CD4-positive, alpha-beta T cell (primary cell): ENCODE measurements around the gene EYA2. TPM values are rescaled to one million over a fixed set of nuclear protein-coding genes. Genes with fewer than 3 reads are reported as not detected.

ENCODE experiments used
- ATAC-seq: fragments of 200-7000 bp; cut with Tn5 transposase; one replicate; pipeline ENCODE4 v1.10.0; 2022; ENCODE audit warnings: mild to moderate bottlenecking; ENCODE audit not compliant: poor library complexity
- CTCF ChIA-PET: fragments of 350-600 bp; sonication (Branson Sonifier 250); formaldehyde crosslinking; loops from one replicate; lab custom pipeline; 2021; ENCODE audit warnings: antibody characterized with exemption, inconsistent platforms; lab: Charles Lee
- POLR2A ChIA-PET: fragments of 350-600 bp; sonication (Branson Sonifier 250); formaldehyde crosslinking; loops from one replicate; lab custom pipeline; 2021; ENCODE audit warnings: antibody characterized with exemption, inconsistent platforms; lab: Charles Lee
- DNase-seq, 14 experiments: peaks; one replicate each; pipeline ENCODE4 v3.0.0-alpha.2; 2013 to 2020; ENCODE audit warnings: mixed read lengths in 2 of 14
- H3K27ac ChIP-seq, 2 donors: one replicate each; pipeline versions ENCODE4 v1.5.1 to v1.7.0; 2013; ENCODE audit warnings: low read length in 2 of 2, low read depth in 1 of 2, mild to moderate bottlenecking in 1 of 2
- H3K27me3 ChIP-seq, 2 experiments: 1 replicate in 1 of 2; 2 replicates in 1 of 2; pipeline versions ENCODE4 v1.6.1 to v1.7.0; 2013; ENCODE audit warnings: low read length in 2 of 2, control low read depth in 1 of 2, mild to moderate bottlenecking in 1 of 2, moderate library complexity in 1 of 2; ENCODE audit not compliant: insufficient read depth in 2 of 2, control insufficient read depth in 1 of 2
- H3K36me3 ChIP-seq: one replicate; pipeline ENCODE4 v1.6.1; 2013; ENCODE audit warnings: low read length, control low read depth; ENCODE audit not compliant: insufficient read depth
- H3K4me1 ChIP-seq: one replicate; pipeline ENCODE4 v1.6.1; 2013; ENCODE audit warnings: low read length, control low read depth; ENCODE audit not compliant: insufficient read depth
- H3K4me3 ChIP-seq: one replicate; pipeline ENCODE4 v1.5.1; 2013; ENCODE audit warnings: mild to moderate bottlenecking, low read length, moderate library complexity
- H3K9me3 ChIP-seq, 2 experiments: 1 replicate in 1 of 2; 2 replicates in 1 of 2; pipeline versions ENCODE4 v1.6.1 to v1.7.0; 2013; ENCODE audit warnings: low read length in 2 of 2, mild to moderate bottlenecking in 2 of 2, control low read depth in 1 of 2, moderate library complexity in 1 of 2; ENCODE audit not compliant: control insufficient read depth in 1 of 2, insufficient read depth in 1 of 2
- H3K27ac Mint-ChIP-seq: one replicate; pipeline ENCODE4 v1.8.0; 2020; ENCODE audit warnings: mixed read lengths
- H3K27me3 Mint-ChIP-seq: one replicate; pipeline ENCODE4 v1.8.0; 2021; ENCODE audit warnings: mixed read lengths
- H3K36me3 Mint-ChIP-seq: one replicate; pipeline ENCODE4 v1.8.0; 2021; ENCODE audit warnings: low read depth, mixed read lengths
- H3K4me1 Mint-ChIP-seq: one replicate; pipeline ENCODE4 v1.8.0; 2021; ENCODE audit warnings: low read depth, mixed read lengths
- H3K4me3 Mint-ChIP-seq: one replicate; pipeline ENCODE4 v1.8.0; 2020; ENCODE audit warnings: mild to moderate bottlenecking, mixed read lengths
- H3K9me3 Mint-ChIP-seq: one replicate; pipeline ENCODE4 v1.8.0; 2020; ENCODE audit warnings: mixed read lengths
- CTCF ChIP-seq: fragments of 200-600 bp; IDR thresholded peaks from one replicate; pipeline ENCODE4 v1.8.0; 2022; ENCODE audit warnings: antibody characterized with exemption, mild to moderate bottlenecking
- intact Hi-C, 2 experiments: fragments of 100-400 bp; cut with DNase I in 1 of 2; cut with micrococcal nuclease in 1 of 2; formaldehyde crosslinking; loops; one replicate each; pipeline versions ENCODE4 v1.15.1 to v1.9.0; 2023 to 2025; cut with DNase I, micrococcal nuclease
- total RNA-seq, 174 experiments: library from RNA in 2 of 174; stranded (reverse) in 2 of 174; gene quantifications; one replicate each; pipeline ENCODE4 v1.2.3 and lab custom pipeline; 2021 to 2026

EYA2 gene
- total RNA-seq, 2 experiments from 2014 or later = not detected

- no peaks in the 10 kb centered on the region for H3K9me3 Mint-ChIP-seq
- no peak overlapping the region for H3K4me3 Mint-ChIP-seq
- peaks cover 12% of the 10 kb centered on the region for H3K27me3 Mint-ChIP-seq
- TF ChIP-seq CTCF = no peak
- POLR2A ChIA-PET = no interaction called here
- DNase-seq = no peak
- no peaks in the 10 kb centered on the region for H3K4me1 Mint-ChIP-seq
- peaks cover 0 to 5% of the 10 kb centered on the region in 2 experiments for H3K9me3 ChIP-seq
- H3K4me3 ChIP-seq = no peak overlapping the region
- H3K27ac Mint-ChIP-seq = no peak overlapping the region
- intact Hi-C loops = no loop called here
- no peaks in the 10 kb centered on the region for H3K36me3 ChIP-seq
- H3K27ac ChIP-seq = no peak overlapping the region
- ATAC-seq = no peak
- H3K4me1 ChIP-seq = no peaks in the 10 kb centered on the region
- CTCF ChIA-PET = no interaction called here
- no peaks in the 10 kb centered on the region for H3K36me3 Mint-ChIP-seq
- H3K27me3 ChIP-seq = peaks cover 0 to 5% of the 10 kb centered on the region in 2 experiments
Measured at GRCh38 chr20:46939031-46939965, 44.7 kb downstream of the EYA2 start.

DNA sequence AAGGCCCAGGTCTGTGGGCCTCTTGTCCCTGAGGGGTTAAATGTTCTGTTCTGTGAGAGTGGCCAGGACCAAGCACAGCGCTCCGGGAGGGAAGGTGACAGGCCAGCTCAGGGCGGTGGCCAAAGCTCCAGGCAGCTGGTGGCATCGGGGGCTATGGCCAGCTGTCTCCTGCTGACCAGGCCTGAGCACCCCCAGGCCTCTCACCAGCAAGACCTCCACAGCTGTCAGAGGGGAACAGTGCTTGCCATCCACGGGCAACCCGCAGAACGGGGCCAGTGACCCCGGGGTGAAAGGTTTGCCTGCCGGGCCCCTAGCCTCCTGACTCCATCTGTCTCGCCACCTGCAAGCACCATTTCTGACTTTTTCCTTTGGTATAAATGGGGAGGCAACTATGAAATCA is 46.0 kb downstream of the EYA2 start:
- no peaks in the 10 kb centered on the region for H3K36me3 ChIP-seq
- no peak overlapping the region for H3K4me3 ChIP-seq
- no peaks in the 10 kb centered on the region for H3K36me3 Mint-ChIP-seq
- H3K27ac Mint-ChIP-seq = no peak overlapping the region
- H3K4me1 Mint-ChIP-seq = no peaks in the 10 kb centered on the region
- intact Hi-C loops = no loop called here
- H3K9me3 Mint-ChIP-seq = no peaks in the 10 kb centered on the region
- H3K27me3 ChIP-seq = peaks cover 0 to 5% of the 10 kb centered on the region in 2 experiments
- peaks cover 0 to 5% of the 10 kb centered on the region in 2 experiments for H3K9me3 ChIP-seq
- no peak overlapping the region for H3K27ac ChIP-seq
- ChIA-PET CTCF (no interaction called here), POLR2A (no interaction called here)
- H3K4me1 ChIP-seq = no peaks in the 10 kb centered on the region
- H3K27me3 Mint-ChIP-seq = peaks cover 12% of the 10 kb centered on the region
- no peak for TF ChIP-seq CTCF
- H3K4me3 Mint-ChIP-seq = no peak overlapping the region
- no peak for DNase-seq
- no peak for ATAC-seq

- ChIA-PET CTCF (no interaction called here), POLR2A (no interaction called here)
- Mint-ChIP-seq H3K4me3 (no peak overlapping the region), H3K36me3 (no peaks in the 10 kb centered on the region), H3K27ac (no peak overlapping the region), H3K27me3 (peaks cover 12% of the 10 kb centered on the region), H3K4me1 (no peaks in the 10 kb centered on the region), H3K9me3 (no peaks in the 10 kb centered on the region)
- peaks cover 5% of the 10 kb centered on the region in 2 experiments for H3K27me3 ChIP-seq
- no peaks in the 10 kb centered on the region for H3K36me3 ChIP-seq
- H3K27ac ChIP-seq = no peak overlapping the region
- no peak overlapping the region for H3K4me3 ChIP-seq
- DNase-seq = no peak
- no peak for TF ChIP-seq CTCF
- no peak for ATAC-seq
- H3K4me1 ChIP-seq = no peaks in the 10 kb centered on the region
- intact Hi-C loops = no loop called here
- H3K9me3 ChIP-seq = peaks cover 0 to 5% of the 10 kb centered on the region in 2 experiments
Measured at GRCh38 chr20:46941404-46941803, 46.8 kb downstream of the EYA2 start.
